Measurements from ENCODE around the gene SHB.

DNA sequence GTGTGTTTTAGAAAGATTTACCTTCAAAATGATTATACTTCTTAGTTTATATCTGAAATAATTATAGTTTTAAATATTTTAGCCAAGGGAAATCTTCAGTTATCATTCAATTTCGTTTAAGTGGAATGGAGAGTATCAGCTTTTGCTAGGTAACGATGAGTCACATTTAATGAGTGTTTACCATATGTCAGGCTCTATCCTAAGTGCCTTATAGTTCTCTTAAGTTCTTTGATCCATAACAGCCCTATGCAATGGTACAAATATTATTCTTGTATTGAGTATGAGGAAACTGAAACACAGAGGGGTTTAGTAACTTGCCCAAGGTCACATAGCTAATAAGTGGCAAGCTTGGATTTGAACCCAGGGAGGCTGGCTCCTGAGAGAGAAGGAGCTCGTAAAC lies 37.5 kb upstream of the SHB start:
- TF ChIP-seq CTCF (IDR thresholded peaks at IDR 0.05) (no peak), EZH2 (IDR thresholded peaks at IDR 0.05) (no peak), EZH2phosphoT487 (IDR thresholded peaks at IDR 0.05) (no peak)
